K562 (cell line): ENCODE measurements around the gene C9orf50. TPM values are rescaled to one million over a fixed set of nuclear protein-coding genes. Genes with fewer than 3 reads are reported as not detected.

Experiments
- BRD4 ChIP-seq: fragments of 200-600 bp; sonication (generic); IDR thresholded peaks from 2 replicates; pipeline ENCODE4 v1.6.1; 2017; ENCODE audit warnings: inconsistent platforms
- FIP1L1 ChIP-seq: fragments of 200-400 bp; formaldehyde crosslinking; IDR thresholded peaks from 2 replicates; pipeline ENCODE4 v1.6.1; 2018; ENCODE audit warnings: mild to moderate bottlenecking, low read depth, low read length; ENCODE audit not compliant: poor library complexity, severe bottlenecking
- HDGF ChIP-seq: fragments of 450-650 bp; IDR thresholded peaks from 2 replicates; pipeline ENCODE4 v1.6.1; 2016
- HINFP ChIP-seq: fragments of 450-650 bp; conservative IDR thresholded peaks from 2 replicates; pipeline ENCODE4 v1.6.1; 2016; ENCODE audit warnings: missing genetic modification characterization, low read depth, mild to moderate bottlenecking, control low read depth, missing compliant biosample characterization
- HMG20B ChIP-seq: fragments of 250-450 bp; sonication (Bioruptor Pico); IDR thresholded peaks from 2 replicates; pipeline ENCODE4 v1.5.0; 2021; ENCODE audit warnings: mild to moderate bottlenecking
- MAFK ChIP-seq: IDR thresholded peaks from 2 replicates; pipeline ENCODE4 v1.6.1; 2011; ENCODE audit warnings: low read length, improper control_type of control experiment
- MLLT1 ChIP-seq, 2 experiments: fragments of 450-650 bp; IDR thresholded peaks; 2 replicates each; pipeline ENCODE4 v1.6.1; 2016
- NFE2L1 ChIP-seq: fragments of 450-650 bp; IDR thresholded peaks from 2 replicates; pipeline ENCODE4 v1.6.1; 2016; ENCODE audit warnings: missing genetic modification characterization, low read depth, mild to moderate bottlenecking, missing compliant biosample characterization, moderate library complexity, borderline replicate concordance
- NFYB ChIP-seq: IDR thresholded peaks from 2 replicates; pipeline ENCODE4 v1.6.1; 2011; ENCODE audit warnings: mild to moderate bottlenecking, moderate library complexity; ENCODE audit not compliant: insufficient read length; ENCODE audit errors: extremely low read depth
- NR4A1 ChIP-seq, 2 experiments: fragments of 250-450 bp in 1 of 2; fragments of 450-650 bp in 1 of 2; sonication (Bioruptor Pico) in 1 of 2; IDR thresholded peaks; 2 replicates each; pipeline versions ENCODE4 v1.4.0 to v1.6.1; 2016 to 2020; ENCODE audit warnings: mild to moderate bottlenecking in 2 of 2, missing compliant biosample characterization in 1 of 2, missing genetic modification characterization in 1 of 2, moderate library complexity in 1 of 2
- PHB2 ChIP-seq: fragments of 450-650 bp; IDR thresholded peaks from 2 replicates; pipeline ENCODE4 v1.6.1; 2017; ENCODE audit warnings: low read depth
- RNF2 ChIP-seq: sonication (generic); IDR thresholded peaks from 2 replicates; pipeline ENCODE4 v1.6.1; 2016
- SMAD3 ChIP-seq: fragments of 450-650 bp; formaldehyde crosslinking; conservative IDR thresholded peaks from 2 replicates; pipeline ENCODE4 v1.4.0; 2020; ENCODE audit warnings: mild to moderate bottlenecking
- SMAD4 ChIP-seq: fragments of 250-450 bp; sonication (Bioruptor Pico); conservative IDR thresholded peaks from 2 replicates; pipeline ENCODE4 v1.8.0; 2021; ENCODE audit warnings: inconsistent platforms, mild to moderate bottlenecking, moderate library complexity
- SRF ChIP-seq, 2 experiments: fragments of 250-450, 450-650 bp in 1 of 2; sonication (Bioruptor Pico) in 1 of 2; sonication (generic) in 1 of 2; formaldehyde crosslinking; IDR thresholded peaks; 2 replicates each; pipeline versions ENCODE4 v1.5.0 to v1.5.1; 2020 to 2022; ENCODE audit warnings: mild to moderate bottlenecking in 1 of 2, missing genetic modification reagents in 1 of 2
- STAT5B ChIP-seq: fragments of 250-450 bp; sonication (Bioruptor Pico); IDR thresholded peaks from 2 replicates; pipeline ENCODE4 v1.8.0; 2021; ENCODE audit warnings: mild to moderate bottlenecking, inconsistent platforms
- SUPT5H ChIP-seq: fragments of 450-650 bp; IDR thresholded peaks from 2 replicates; pipeline ENCODE4 v1.6.1; 2016
- TARDBP ChIP-seq: fragments of 450-650 bp; IDR thresholded peaks from 2 replicates; pipeline ENCODE4 v1.6.1; 2016
- U2AF1 ChIP-seq: fragments of 200-400 bp; formaldehyde crosslinking; optimal IDR thresholded peaks from 2 replicates; pipeline ENCODE3; 2017; ENCODE audit warnings: mild to moderate bottlenecking, low read depth, low read length, moderate library complexity
- XRCC4 ChIP-seq: IDR thresholded peaks from one replicate; pipeline ENCODE4 v1.6.1; 2011; ENCODE audit not compliant: insufficient read depth, insufficient read length; ENCODE audit errors: extremely low read depth
- ZBTB17 ChIP-seq: fragments of 450-650 bp; formaldehyde crosslinking; IDR thresholded peaks from 2 replicates; pipeline ENCODE4 v1.4.0; 2020; ENCODE audit warnings: mild to moderate bottlenecking
- ZNF140 ChIP-seq: fragments of 250-450 bp; sonication (Bioruptor Pico); IDR thresholded peaks from 2 replicates; pipeline ENCODE4 v1.8.0; 2021; ENCODE audit warnings: moderate library complexity, mild to moderate bottlenecking, inconsistent platforms
- ZNF143 ChIP-seq: sonication (generic); formaldehyde crosslinking; IDR thresholded peaks from 2 replicates; pipeline ENCODE4 v1.9.0; 2022; ENCODE audit warnings: mild to moderate bottlenecking, missing genetic modification reagents
- ZNF165 ChIP-seq: fragments of 250-450 bp; sonication (Bioruptor Pico); IDR thresholded peaks from 2 replicates; pipeline ENCODE4 v1.4.0; 2020; ENCODE audit warnings: borderline replicate concordance
- ZNF253 ChIP-seq: fragments of 250-450 bp; sonication (Bioruptor Pico); conservative IDR thresholded peaks from 2 replicates; pipeline ENCODE4 v1.6.1; 2021; ENCODE audit warnings: mild to moderate bottlenecking
- ZNF696 ChIP-seq: fragments of 250-450 bp; sonication (Bioruptor Pico); conservative IDR thresholded peaks from 2 replicates; pipeline ENCODE4 v1.4.0; 2020; ENCODE audit warnings: mild to moderate bottlenecking, moderate library complexity
- polyA plus RNA-seq, 8 experiments: library from polyadenylated mRNA; depleted of rRNA in 4 of 8; stranded (reverse) in 5 of 8; unstranded in 3 of 8; fragments of >200 nt; fragmentation: Nextera tagmentation in 2 of 8; fragmentation: Illumina TruSeq in 1 of 8; extraction: Ambion mirVana in 2 of 8; extraction: Trizol in 1 of 8; gene quantifications; 2 replicates each; pipeline versions ENCODE4 v1.2.1 to v1.2.3, GENCODE V29; 2011 to 2014; ENCODE audit warnings: inconsistent platforms in 1 of 8, missing spikeins in 1 of 8
- total RNA-seq, 7 experiments: library from RNA; depleted of rRNA in 6 of 7; stranded (reverse); fragments of >200 nt in 6 of 7; fragmentation: Illumina TruSeq in 2 of 7; extraction: Trizol in 2 of 7; gene quantifications; 2 replicates each; pipeline versions ENCODE4 v1.2.1 to v1.2.3, GENCODE V29; 2011 to 2021; ENCODE audit warnings: low replicate concordance in 1 of 7
- TF ChIP-seq, protein P1 (sequence below): IDR thresholded peaks from 2 replicates; pipeline ENCODE4 v1.6.1; 2016; ENCODE audit warnings: missing genetic modification characterization, missing compliant biosample characterization

Gene C9orf50
- total and polyA plus RNA-seq, 9 of the 15 experiments (the other 6 are each of a cell fraction or from before 2014, with no cell fraction given) = not detected

GRCh38 chr9:129595903-129596540 is 24.9 kb downstream of the C9orf50 start (continued):
- TF ChIP-seq U2AF1 (no peak), MAFK (no peak), ZNF253 (no peak), PHB2 (peak; percentile 72; the same call in 1 of the 2 replicates), SMAD4 (peak; percentile 96), TARDBP (no peak), FIP1L1 (no peak), NR4A1 (CRISPR knock-in tag; IDR thresholded peaks at IDR 0.05) (0 out of 2 replicates have a peak, but pooled peaks have one; percentile 59), NR4A1 (tag; IDR thresholded peaks at IDR 0.05) (peak; percentile 98), SRF (CRISPR knock-in tag; IDR thresholded peaks at IDR 0.05) (no peak), SMAD3 (peak; percentile 87), XRCC4 (no peak), STAT5B (CRISPR knock-in tag) (no peak), RNF2 (peak; percentile 88), NFYB (no peak), MLLT1 (IDR thresholded peaks at IDR 0.05) (peak in 1 of 2 experiments; percentile 56; a peak in 1 of 4 replicates), ZBTB17 (CRISPR knock-in tag) (peak; percentile 88), ZNF143 (no peak), ZNF140 (CRISPR knock-in tag) (no peak), SUPT5H (no peak), HDGF (no peak), HINFP (peak; percentile 87), ZNF696 (CRISPR knock-in tag) (no peak), ZNF165 (CRISPR knock-in tag) (peak; percentile 71), BRD4 (no peak), HMG20B (CRISPR knock-in tag) (no peak), NFE2L1 (tag) (peak; percentile 38)
- TF ChIP-seq, protein P1, sequence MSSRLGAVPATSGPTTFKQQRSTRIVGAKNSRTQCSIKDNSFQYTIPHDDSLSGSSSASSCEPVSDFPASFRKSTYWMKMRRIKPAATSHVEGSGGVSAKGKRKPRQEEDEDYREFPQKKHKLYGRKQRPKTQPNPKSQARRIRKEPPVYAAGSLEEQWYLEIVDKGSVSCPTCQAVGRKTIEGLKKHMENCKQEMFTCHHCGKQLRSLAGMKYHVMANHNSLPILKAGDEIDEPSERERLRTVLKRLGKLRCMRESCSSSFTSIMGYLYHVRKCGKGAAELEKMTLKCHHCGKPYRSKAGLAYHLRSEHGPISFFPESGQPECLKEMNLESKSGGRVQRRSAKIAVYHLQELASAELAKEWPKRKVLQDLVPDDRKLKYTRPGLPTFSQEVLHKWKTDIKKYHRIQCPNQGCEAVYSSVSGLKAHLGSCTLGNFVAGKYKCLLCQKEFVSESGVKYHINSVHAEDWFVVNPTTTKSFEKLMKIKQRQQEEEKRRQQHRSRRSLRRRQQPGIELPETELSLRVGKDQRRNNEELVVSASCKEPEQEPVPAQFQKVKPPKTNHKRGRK (tag) = no peak
